GM21526 (cell line): ENCODE data around the gene DEAF1.
"Not testable (repeated sequence)": the region's sequence is repeated elsewhere in the genome, so short reads cannot be mapped to it uniquely, and the experiment has no call there.

Experiments
- ATAC-seq: cut with Tn5 transposase; IDR thresholded peaks from one replicate; pipeline ENCODE4 v1.9.1; 2021; ENCODE audit warnings: moderate library complexity; ENCODE audit not compliant: unreplicated experiment, low FRiP score

DEAF1 gene

DNA sequence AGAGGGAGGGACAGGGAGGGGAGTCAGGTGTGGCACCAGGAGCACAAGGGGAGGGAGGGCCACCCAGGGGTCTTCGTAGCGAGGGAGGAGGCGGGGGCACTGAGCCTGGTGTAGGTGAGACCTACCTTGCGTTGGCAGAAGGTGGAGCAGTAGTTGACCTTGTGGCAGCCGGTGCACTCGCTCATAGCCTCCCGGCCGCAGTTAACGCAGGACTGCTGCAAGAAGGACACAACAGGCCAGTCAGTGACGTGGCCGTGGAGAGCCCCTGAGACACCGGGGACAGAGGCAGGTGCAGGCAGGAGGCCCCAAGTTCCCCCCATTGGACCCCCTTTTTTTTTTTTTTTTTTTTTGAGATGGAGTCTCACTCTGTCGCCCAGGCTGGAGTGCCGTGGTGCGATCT, 41.2 kb downstream of the DEAF1 start:
- ATAC-seq: no peak

DNA sequence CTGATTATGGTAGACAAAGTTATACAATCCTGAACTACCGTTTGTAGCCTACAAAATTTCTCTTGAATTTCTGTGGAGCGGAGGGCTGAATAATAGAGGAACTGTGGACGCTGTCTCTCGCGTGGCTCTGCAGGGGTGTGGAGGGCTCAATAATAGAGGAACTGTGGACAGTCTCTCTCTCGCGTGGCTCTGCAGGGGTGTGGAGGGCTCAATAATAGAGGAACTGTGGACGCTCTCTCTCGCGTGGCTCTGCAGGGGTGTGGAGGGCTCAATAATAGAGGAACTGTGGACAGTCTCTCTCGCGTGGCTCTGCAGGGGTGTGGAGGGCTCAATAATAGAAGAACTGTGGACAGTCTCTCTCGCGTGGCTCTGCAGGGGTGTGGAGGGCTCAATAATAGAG, 41.9 kb downstream of the DEAF1 start:
- not testable (repeated sequence) for ATAC-seq

DNA sequence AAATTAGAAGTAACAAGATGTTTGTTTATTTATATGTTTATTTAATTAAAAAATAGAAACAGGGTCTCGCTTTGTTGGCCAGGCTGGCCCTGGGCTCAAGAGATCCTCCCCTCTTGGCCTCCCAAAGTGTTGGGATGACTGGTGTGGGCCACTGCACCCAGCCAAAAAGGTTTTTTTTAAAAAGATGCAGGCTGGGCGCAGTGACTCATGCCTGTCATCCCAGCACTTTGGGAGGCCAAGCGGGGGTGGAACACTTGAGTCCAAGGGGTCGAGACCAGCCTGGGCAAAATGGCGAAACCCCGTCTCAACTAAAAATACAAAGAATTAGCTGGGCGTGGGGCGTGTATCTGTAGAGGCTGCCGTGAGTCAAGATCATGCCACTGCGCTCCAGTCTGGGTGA, 44.5 kb downstream of the DEAF1 start:
- ATAC-seq: no peak

DNA sequence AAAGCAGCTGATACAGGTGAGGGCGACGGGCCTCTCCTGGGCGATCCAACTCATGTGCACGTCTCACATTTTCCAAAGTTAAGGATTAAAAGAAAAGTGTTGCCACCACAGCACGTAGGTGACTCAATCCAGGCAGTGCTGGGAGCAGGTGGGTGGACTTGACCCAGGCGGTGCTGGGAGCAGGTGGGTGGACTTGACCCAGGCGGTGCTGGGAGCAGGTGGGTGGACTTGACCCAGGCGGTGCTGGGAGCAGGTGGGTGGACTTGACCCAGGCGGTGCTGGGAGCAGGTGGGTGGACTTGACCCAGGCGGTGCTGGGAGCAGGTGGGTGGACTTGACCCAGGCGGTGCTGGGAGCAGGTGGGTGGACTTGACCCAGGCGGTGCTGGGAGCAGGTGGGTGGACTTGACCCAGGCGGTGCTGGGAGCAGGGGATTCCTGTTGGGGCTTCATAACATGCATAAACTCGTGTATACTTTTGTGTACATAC, 47.3 kb downstream of the DEAF1 start:
- not testable (repeated sequence) for ATAC-seq

DNA sequence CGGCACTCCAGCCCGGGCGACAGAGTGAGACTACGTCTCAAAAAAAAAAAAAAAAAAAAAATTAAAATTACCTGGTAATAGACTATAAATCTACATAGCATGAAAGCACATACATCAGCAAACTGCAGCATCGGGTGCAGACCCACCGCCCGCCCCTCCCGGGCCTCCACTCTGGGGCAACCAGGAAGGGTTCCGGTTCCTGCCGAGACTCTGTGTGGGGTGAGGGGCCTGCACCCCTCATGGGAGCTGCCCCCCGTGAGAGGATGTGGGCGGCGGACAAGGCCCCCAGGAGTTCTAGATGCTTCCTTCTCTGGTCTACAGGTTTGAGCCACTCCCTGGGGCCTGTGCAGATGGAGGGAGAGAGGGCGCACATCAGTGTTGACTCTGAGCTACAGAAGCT, 48.8 kb downstream of the DEAF1 start:
- no peak for ATAC-seq

DNA sequence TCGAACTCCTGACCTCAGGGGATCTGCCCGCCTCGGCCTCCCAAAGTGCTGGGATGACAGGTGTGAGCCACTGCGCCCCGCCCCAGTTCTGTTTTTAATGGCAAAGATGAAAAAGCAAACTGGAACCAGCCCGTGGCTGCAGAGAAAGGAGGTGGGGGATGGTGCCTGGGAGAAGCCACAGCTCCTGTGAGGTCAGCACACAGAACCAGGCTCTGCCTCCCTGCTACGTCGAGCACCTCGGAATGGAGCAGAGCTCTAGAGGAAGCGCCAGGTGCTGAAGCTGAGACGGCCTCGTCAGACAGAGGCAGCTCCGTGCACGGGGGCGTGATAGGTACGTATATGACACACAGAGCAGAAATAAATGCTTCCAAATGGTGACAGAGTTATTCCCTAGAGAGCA, 49.5 kb downstream of the DEAF1 start:
- ATAC-seq: no peak

DNA sequence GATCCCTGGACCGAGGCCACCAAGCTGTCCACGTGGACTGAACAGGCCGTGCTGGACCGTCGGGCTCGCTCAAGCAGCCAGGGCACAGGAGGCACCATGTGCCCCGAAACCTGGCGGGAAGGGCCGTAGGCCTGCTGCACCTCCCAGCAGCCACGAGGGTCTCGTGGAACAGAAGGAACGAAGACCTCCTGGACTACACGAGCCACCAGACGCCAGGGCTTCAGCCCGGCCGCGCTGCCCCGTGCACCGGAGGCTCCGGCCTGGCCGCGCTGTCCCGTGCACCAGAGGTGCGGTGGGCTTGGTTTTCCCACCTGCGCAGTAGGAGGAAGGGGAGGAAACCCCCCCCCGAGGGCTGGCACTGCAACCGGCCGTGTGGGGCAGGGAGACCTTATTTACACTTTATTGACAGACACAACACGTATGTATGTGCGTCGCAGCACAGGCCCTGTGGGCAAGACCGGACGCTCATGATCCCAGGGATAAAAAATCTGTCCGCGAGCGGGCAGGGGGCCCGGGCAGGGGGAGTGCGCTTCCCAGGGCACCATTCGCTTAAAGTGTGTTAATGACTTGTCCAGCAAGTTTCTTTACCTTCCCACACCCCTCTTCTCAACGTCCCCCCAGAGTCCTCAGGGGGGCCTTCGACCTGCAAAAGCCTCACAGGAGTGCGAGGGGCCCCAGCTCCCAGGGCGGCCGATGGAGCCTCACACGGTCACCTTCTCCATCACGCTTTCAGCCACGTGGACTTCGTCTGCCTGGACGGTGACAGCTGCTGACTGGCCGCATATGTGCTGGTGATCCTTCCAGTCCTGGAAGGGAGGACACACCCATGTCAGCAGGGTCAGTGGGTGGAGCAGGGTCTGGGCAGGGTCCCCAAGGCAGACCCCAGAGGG, 50.9 kb downstream of the DEAF1 start:
- ATAC-seq: no peak

DNA sequence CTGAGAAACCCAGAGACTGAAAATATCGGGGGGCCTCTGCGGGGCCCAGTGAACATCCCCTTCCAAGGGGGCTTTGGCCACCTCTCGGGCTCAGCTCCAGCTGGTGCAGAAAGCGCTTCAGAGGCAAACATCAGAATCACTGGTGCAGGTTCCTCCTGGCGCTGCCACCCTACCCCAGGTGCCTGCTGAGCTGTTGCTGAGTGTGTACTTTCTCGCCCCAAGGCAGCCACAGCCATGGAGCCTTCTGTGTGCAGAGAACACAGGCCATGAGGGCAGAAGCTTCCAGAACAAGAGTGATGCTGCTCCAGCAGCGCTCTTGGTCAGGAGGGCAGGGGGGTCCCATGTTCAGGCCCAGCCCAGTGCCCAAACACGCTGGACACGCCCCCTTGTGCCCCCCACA, 51.7 kb downstream of the DEAF1 start:
- no peak for ATAC-seq

DNA sequence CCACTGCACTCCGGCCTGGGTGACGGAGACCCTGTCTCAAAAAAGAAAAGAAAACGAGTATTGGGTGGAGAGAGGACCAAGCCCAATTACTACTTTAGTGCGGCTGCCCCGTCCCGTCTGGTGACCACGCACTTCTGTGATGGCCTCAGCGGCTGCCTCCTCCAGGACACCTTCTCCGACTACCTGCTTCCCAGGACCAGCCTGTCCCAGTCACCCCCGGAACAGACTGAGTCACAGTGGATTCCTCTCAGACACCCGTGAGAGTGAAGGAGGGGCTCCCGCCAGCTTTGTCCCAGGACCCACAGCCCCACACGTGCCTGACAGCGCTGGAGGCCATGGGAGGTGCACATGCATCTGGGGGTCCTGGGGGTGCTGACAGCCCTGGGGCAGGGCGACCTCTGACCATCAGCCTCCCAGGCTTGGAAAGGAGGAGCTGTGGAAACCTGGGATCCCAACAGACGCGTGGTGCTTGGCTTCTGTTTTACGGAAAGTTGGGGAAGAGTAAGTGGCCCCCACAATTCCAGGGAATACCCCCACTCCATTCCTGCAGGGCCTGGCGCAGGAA, 53.1 kb downstream of the DEAF1 start:
- no peak for ATAC-seq

DNA sequence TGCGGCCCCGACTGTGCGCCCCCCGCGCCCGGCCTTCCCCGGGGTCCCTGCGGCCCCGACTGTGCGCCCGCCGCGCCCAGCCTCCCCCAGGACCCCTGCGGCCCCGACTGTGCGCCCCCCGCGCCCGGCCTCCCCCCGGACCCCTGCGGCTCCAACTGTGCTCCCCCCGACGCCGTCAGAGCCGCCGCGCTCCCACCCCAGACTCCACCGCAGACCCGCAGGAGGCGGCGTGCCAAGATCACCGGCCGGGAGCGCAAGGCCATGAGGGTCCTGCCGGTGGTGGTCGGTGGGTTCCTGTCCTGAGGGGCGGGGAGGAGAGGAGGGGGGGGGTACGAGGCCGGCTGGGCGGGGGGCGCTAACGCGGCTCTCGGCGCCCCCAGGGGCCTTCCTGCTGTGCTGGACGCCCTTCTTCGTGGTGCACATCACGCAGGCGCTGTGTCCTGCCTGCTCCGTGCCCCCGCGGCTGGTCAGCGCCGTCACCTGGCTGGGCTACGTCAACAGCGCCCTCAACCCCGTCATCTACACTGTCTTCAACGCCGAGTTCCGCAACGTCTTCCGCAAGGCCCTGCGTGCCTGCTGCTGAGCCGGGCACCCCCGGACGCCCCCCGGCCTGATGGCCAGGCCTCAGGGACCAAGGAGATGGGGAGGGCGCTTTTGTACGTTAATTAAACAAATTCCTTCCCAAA, 54.9 kb downstream of the DEAF1 start:
- no peak for ATAC-seq

DNA sequence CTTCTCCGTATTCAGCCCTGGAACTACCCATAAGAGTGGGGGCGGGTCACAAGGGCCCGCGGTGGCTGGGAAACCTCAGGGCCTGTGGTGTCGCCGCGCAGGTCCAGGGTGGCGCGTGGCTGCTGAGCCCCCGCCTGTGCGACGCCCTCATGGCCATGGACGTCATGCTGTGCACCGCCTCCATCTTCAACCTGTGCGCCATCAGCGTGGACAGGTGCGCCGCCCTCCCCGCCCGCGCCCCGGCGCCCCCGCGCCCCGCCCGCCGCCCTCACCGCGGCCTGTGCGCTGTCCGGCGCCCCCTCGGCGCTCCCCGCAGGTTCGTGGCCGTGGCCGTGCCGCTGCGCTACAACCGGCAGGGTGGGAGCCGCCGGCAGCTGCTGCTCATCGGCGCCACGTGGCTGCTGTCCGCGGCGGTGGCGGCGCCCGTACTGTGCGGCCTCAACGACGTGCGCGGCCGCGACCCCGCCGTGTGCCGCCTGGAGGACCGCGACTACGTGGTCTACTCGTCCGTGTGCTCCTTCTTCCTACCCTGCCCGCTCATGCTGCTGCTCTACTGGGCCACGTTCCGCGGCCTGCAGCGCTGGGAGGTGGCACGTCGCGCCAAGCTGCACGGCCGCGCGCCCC, 55.6 kb downstream of the DEAF1 start:
- ATAC-seq: no peak

DNA sequence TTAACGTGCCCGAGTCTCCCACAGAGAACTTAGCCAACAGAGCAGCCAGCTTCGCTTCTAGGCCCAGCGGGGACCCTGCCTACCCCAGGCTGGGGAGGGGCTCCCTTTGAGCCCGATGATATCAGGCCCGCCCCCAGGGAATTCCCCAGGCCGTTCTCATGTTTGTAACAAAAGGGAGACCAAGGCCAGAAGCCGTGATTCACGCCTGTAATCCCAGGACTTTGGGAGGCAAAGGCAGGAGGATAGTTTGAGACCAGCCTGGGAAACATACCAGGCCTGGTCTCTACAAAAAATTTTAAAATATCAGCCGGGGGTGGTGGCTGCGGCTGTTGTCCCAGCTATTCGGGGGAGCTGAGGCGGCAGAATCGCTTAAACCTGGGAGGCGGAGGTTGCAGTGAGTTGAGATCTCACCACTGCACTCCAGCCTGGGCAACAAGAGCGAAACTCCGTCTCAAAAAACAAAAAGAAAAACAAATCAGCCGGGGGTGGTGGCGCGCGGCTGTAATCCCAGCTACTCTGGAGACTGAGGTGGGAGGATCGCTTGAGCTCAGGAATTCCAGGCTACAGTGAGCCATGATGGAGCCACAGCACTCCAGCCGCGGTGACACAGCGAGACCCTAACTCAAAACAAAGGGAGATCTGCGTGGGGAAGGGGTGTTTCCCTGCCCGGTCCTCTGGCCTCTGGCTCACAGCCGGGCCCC, 56.2 kb downstream of the DEAF1 start:
- no peak for ATAC-seq

DNA sequence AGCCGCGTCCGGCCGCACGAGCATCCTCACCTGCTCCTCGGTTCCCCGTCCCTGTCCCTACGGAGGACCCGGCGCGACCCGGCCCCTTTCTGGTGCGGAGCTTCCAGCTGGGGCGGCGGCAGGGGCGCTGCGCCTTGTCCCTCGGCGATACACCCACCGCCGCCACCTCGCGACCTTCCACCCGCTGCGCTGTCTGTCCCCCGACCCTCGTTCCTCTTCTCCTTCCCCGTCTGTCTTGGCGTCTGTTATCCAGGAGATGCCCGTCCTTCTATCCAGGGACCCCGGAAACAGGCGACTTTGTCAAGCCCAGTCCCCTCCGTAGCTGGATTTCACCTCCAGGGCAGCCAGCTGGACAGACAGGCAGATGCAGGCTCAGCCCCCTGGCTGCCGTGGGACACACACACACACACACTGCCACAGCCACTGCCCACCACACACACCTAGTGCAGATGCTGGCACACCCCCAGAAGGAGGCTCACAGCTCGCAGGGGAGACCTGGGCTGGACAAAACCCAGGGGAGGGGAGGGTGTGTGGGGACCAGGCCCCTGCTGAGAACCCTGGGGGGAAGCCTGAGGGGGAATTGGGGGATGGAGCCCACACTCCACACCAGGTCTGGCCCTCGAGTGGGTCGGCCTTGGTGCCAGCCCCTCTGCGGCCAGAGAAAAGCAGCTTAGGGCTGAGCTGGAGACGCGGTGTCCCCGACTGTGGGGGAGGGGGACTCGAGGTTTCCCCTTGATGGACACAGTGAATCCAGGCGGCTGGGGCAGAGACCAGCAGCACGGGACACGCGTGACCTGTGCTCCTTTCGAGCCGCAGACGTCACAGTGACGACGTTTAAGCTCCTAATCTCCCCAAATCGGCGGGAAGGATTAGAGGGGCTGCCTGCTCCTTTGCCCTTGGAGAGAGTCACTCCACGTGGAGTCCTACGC, 57.2 kb downstream of the DEAF1 start:
- ATAC-seq: no peak

DNA sequence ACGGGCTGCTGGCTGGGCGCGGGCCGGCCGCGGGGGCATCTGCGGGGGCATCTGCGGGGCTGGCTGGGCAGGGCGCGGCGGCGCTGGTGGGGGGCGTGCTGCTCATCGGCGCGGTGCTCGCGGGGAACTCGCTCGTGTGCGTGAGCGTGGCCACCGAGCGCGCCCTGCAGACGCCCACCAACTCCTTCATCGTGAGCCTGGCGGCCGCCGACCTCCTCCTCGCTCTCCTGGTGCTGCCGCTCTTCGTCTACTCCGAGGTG, 57.8 kb downstream of the DEAF1 start:
- ATAC-seq: no peak

DNA sequence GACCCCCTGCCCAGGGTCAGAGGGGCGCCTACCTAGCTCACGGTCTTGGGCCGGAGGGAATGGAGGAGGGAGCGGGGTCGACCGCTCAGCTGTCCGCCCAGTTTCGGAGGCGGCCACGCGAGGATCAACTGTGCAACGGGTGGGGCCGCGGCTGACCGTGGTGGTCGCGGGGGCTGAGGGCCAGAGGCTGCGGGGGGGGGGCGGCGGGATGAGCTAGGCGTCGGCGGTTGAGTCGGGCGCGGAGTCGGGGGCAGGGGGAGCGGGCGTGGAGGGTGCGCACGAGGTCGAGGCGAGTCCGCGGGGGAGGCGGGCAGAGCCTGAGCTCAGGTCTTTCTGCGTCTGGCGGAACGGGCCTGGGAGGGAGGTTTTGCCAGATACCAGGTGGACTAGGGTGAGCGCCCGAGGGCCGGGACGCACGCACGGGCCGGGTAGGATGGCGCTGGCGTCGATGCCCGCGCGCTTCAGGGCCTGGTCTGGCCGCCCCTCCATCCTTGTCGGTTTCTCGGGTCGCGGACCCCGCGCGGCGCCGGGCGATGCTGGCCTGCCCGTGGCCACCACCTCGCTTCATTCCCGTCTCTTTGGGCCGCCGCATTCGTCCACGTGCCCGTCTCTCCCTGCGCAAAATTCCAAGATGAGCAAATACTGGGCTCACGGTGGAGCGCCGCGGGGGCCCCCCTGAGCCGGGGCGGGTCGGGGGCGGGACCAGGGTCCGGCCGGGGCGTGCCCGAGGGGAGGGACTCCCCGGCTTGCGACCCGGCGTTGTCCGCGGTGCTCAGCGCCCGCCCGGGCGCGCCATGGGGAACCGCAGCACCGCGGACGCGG, 58.3 kb downstream of the DEAF1 start, which contains the start of gene DRD4:
DRD4 (plus strand) TSS at position 759 of the 822 bp plus-strand sequence; CDS start at position 795, 36 bp downstream.
- no peak for ATAC-seq

DNA sequence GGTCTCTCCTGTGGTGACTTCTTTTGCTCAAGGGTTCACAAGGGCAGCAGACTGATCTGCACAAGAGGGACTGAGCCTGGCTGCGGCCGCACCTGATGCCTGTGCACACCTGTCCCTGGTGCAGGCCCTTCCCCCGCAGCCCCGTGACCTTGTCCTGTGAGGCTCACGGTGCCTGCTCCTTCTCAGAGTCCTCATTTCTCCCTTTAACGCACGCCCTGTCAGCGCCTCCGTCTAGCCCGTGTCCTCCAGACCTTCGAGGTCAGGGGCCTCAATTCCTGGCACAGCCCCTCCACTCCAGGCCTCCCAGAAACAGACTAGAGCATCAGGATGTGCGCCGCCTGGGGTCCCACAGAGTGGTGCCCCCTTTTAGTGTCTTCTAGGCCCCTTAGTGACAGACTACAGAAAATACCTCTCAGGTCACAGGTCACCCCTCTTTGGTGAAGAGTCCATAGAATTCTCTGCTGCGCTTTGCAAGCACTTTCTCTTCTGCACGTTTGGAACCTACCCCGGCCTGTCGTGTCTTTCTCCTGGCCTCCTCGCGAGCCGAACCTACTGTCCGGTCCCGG, 59.0 kb downstream of the DEAF1 start:
- no peak for ATAC-seq

DNA sequence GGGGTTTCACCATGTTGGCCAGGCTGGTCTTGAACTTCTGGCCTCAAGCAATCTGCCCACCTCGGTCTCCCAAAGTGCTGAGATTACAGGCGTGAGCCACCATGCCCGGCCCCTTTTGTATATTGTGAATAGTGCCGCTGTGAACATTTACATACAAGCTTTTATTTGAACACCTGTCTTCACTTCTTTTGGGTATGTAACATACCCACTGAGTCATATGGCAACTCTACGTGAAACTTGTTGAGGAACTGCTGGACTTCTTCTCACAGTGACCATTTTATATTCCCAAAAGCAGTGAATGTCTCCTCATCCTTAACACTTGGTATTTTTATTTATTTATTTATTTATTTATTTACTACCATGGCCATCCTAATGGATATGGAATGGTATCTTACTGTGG, 64.2 kb downstream of the DEAF1 start:
- no peak for ATAC-seq

DNA sequence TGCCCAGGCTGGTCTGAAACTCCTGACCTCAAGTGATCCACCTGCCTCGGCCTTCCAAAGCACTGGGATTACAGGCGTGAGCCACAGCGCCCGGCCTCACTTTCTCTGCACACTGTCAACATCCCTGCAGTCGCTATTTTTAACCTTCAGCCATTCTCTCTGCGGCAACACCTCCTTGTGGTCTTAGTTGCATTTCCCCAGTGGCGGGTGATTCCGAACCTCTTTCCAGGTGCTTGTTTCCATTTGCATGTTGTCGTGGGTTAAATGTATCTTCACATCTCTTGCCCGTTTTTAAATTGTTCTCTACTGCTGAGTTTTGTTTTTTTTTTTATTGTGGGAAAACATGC, 65.8 kb downstream of the DEAF1 start:
- ATAC-seq: no peak

DNA sequence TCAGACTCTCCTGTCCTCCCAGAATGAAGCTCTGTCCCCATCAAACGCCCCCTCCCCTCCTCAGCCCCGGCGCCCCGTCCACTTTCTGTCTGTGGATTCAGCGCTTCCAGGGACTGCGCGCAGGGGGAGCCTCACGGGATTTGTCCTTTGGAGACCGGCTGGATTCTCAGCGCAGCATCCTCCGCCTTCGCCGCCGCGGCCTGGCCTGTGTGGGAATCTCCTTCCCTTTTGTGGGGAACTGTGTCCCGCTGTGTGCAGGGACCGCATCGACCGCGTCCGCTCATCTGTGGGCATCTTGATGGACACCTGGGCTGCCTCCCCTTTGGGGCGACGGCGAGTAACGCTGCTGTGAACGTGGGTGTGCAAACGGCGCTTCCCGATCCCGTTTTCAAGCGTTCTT, 67.0 kb downstream of the DEAF1 start:
- no peak for ATAC-seq
